Measurements from ENCODE around the gene GALNS.

GALNS gene

GRCh38 chr16:88770461-88771293 is 86.1 kb downstream of the GALNS start:
- no peak for DNase-seq (ENCODE audit: low spot score)

- DNase-seq (ENCODE audit: low spot score) = no peak
Observed at GRCh38 chr16:88769617-88770460, 86.9 kb downstream of the GALNS start.

GRCh38 chr16:88768071-88768783 is 88.5 kb downstream of the GALNS start:
- DNase-seq (ENCODE audit: low spot score) = peak; percentile 80

GRCh38 chr16:88767546-88768070 is 89.1 kb downstream of the GALNS start:
- DNase-seq (ENCODE audit: low spot score) = no peak

- no peak for DNase-seq (ENCODE audit: low spot score)
Observed at GRCh38 chr16:88766975-88767374, 89.8 kb downstream of the GALNS start.

GRCh38 chr16:88764913-88765349 is 91.8 kb downstream of the GALNS start:
- DNase-seq (ENCODE audit: low spot score) = no peak

- no peak for DNase-seq (ENCODE audit: low spot score)
Observed at GRCh38 chr16:88764080-88764479, 92.7 kb downstream of the GALNS start.

Data from hepatic stellate cell (primary cell).